ENCODE measurements around the gene TAC3.
"Not testable (repeated sequence)": the region's sequence is repeated elsewhere in the genome, so short reads cannot be mapped to it uniquely, and the experiment has no call there.

Gene TAC3

GRCh38 chr12:57016348-57016747, at the start of gene TAC3:
Gene TAC3, minus strand, starts transcription at chr12:57016529. Its CDS starts 732 bp downstream, at chr12:57015797.
- DNase-seq, result no peak

GRCh38 chr12:57063991-57064685, 47.8 kb upstream of the TAC3 start:
- DNase-seq, result no peak

GRCh38 chr12:57058454-57058853, 42.1 kb upstream of the TAC3 start:
- DNase-seq, result no peak

- DNase-seq, result no peak
Observed at GRCh38 chr12:57057067-57057751, 40.9 kb upstream of the TAC3 start.

- DNase-seq, result no peak
Observed at GRCh38 chr12:57055824-57056223, 39.5 kb upstream of the TAC3 start.

GRCh38 chr12:57053901-57054300, 37.6 kb upstream of the TAC3 start:
- not testable (repeated sequence) for DNase-seq

- DNase-seq, result not testable (repeated sequence)
Observed at GRCh38 chr12:57053146-57053545, 36.8 kb upstream of the TAC3 start.

GRCh38 chr12:57051011-57051410, 34.7 kb upstream of the TAC3 start:
- no peak for DNase-seq

GRCh38 chr12:57049890-57050289, 33.6 kb upstream of the TAC3 start, which contains the start of gene MYO1A:
Gene MYO1A, minus strand, starts transcription at chr12:57050129. Its CDS starts 1,806 bp downstream, at chr12:57048323.
- no peak for DNase-seq

- no peak for DNase-seq
Observed at GRCh38 chr12:57049119-57049446, 32.8 kb upstream of the TAC3 start.

- DNase-seq, result no peak
Observed at GRCh38 chr12:57048423-57049118, 32.2 kb upstream of the TAC3 start.

GRCh38 chr12:57047981-57048380, 31.7 kb upstream of the TAC3 start:
- no peak for DNase-seq

GRCh38 chr12:57046947-57047890, 30.9 kb upstream of the TAC3 start:
- no peak for DNase-seq

- DNase-seq, result no peak
Observed at GRCh38 chr12:57046086-57046791, 29.9 kb upstream of the TAC3 start.

GRCh38 chr12:57044889-57045288, 28.6 kb upstream of the TAC3 start:
- DNase-seq, result no peak

GRCh38 chr12:57044468-57044867, 28.1 kb upstream of the TAC3 start:
- no peak for DNase-seq

GRCh38 chr12:57042695-57043094, 26.4 kb upstream of the TAC3 start:
- DNase-seq, result no peak

- DNase-seq, result no peak
Observed at GRCh38 chr12:57040750-57041149, 24.4 kb upstream of the TAC3 start.

- no peak for DNase-seq
Observed at GRCh38 chr12:57040211-57040610, 23.9 kb upstream of the TAC3 start.

GRCh38 chr12:57039016-57039798, 22.9 kb upstream of the TAC3 start:
- DNase-seq, result no peak

GRCh38 chr12:57037264-57037663, 20.9 kb upstream of the TAC3 start:
- DNase-seq, result no peak

Measured in COR-L47 (cell line).